GM19238 (cell line): ENCODE data around the gene DCAKD.

Source experiments
- DNase-seq: peaks from one replicate; pipeline ENCODE4 v3.0.0; 2011; ENCODE audit warnings: low spot score; ENCODE audit not compliant: insufficient read length

DCAKD gene

DNA sequence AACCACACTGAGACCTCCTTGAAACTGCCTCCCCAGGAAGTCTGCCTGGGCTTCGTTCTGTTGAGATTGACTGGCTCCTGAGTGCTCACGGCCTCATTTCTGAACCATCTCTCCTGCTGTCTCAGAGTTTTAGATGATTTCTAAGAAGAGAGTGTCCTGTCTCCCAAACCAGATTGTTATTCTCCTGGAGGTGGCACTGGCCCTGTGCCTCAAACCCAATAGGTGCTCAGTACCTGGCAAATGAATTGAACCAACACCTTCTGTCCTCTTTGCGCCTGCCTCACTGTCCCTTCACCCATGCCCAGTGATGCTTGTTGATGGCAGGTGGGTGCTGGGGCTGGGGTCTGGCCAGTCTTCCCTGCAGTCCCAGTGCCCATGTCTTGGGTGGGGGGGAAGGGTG lies 47.0 kb downstream of the DCAKD start:
- DNase-seq = no peak

DNA sequence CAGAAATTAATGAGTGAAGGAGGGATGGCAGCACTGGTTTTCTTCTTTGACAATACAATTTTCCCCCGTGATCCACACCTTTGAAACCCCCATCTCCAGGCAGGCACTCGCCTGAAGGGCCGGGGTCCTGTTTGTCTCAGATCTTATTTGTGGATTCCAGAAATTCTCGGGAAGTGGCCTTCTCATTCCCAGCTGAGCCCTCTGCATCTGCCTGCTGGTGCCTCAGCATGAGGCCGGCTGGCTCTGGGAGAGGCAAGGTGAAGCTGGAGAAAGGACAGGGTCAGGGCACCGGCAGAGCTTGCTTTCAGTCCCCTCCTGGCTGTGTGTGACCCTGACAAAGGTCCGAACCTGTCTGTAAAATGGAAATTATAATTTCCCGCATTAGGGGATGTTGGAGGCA lies 47.6 kb downstream of the DCAKD start:
- DNase-seq = no peak

DNA sequence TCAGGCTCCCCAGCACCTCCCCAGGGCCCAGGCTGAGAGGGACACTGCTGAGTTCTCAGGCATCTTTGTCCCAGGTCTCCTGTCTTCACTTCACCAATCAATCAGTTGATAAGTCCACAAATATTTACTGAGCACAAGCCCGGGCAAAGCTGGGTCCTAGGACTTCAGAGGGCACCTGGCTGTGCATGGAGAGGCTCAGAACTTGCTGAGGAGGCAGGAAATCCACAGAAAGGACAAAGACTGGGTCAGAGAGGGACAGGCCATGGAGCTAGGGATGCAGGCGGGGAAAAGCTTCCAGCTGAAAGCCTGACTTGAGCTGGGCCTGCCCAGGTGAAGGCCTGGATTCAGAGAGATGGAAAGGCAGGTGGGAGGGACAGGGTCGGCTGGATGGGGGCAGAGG lies 50.1 kb downstream of the DCAKD start:
- DNase-seq = no peak

DNA sequence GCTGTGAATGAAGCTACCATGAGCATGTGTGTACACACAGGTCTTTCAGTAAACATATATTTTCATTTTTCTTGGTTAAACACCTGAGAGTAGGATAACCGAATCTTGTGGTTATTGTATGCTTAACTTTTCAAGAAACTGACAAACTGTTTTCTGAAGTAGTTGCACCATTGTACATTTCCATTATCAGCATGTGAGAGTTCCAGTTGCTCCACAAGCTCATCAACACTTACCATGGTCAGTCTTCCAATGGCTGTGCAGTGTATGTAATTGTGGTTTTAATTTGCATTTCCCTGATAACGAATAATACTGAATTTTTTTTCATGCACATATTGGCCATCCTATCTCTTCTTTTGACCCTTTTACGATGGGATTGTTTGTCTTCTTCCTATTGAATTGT lies 52.0 kb downstream of the DCAKD start:
- DNase-seq = no peak

DNA sequence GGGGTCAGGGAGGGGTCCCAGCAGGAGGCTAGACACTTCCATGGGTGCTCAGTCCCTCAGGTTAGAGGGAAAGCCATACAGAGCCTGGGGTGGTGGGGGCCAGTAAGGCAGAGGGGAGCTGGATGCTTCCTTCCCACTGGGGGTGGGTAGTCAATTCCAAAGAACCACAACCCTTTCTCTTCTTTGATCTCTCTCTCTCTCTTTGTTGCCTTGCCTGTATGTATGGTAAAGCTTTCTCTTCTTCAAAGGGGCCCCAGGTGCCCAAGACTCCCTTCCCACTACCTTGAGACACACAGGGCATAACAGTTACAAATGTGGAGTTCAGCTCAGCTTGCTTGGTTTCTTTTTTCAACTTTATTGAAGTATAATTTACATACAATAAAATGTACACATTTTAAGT lies 52.8 kb downstream of the DCAKD start:
- no peak for DNase-seq

DNA sequence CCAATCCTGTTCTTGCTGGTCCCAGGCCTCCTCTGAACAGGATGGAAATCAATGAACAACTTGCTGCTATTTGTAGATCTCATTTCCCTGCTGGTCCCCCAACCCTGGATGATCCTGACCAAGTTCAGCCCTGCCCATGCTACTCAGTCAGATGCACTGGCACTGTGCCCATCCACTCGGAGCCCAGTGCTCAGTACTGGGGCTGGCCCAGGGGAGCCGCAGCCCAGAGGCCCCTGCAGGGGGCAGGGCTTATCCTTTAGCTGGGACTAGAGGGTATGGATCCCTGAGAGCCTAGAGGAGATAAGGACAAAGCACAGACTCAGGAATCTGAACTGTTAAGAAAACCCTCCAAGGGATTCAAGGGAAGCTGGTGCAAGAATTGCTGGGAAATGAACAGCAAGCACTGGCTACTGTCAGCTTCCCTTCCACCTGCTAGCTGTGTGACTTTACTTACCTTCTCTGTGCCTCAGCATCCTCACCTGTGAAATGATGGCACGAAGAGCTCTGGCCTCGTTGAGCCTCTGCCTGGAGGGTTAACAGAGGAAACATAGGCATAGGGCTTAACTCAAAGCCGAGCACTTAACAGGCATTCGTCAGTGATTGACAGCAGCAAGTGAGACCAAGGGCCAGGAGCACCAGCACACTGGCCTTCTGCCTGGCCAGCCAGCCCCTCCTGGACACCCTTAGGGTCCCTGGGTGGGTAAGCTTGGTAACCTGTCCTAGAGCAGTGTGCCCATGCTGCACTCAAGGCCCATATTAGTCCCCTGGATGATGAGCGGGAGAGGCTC lies 53.5 kb downstream of the DCAKD start:
- DNase-seq = no peak

DNA sequence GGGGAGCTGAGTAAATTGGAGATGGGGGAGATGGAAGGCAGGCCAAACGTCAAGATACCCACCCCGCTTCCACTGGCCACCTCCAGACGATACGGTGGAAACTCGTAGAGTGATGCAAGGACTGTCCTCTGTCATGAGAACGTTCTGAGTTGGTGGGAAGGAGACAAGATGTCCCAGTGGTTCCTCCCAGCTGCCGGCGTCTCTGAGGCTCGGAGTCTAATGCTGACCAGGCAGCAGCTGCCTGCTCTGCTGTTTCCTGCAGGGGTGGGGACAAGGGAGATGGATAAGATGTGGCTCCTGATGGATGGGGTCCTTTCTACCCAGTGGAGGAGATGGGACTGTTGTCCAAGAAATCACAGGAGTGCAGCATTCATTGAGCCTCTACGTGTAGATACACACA lies 55.1 kb downstream of the DCAKD start:
- no peak for DNase-seq

DNA sequence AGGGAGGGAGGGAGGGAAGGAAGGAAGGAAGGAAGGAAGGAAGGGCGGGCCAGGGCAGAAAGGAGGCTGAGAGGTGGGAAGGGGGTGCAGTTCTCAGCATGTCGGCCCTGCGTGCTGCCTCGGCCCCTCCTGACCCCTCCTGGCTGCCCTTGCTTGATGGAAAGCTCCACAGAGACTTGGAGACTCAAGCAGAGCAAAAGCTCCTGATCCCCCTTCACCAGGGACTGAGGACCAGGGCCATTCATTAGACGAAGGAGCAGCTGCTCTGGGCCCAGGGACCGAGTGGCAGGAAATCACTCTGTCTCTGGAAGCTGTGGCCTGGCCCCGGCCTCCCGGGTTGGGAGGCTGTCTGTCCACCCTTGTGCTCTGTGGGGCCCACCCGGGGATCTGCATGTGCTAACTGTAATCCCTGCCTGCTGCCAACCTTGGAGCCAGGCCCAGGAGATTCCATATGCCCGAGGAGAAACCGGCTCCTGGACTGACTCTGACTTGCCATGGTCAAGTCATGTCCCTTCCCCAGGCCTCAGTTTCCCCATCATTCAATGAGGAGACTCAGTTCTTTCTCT lies 55.9 kb downstream of the DCAKD start:
- no peak for DNase-seq

DNA sequence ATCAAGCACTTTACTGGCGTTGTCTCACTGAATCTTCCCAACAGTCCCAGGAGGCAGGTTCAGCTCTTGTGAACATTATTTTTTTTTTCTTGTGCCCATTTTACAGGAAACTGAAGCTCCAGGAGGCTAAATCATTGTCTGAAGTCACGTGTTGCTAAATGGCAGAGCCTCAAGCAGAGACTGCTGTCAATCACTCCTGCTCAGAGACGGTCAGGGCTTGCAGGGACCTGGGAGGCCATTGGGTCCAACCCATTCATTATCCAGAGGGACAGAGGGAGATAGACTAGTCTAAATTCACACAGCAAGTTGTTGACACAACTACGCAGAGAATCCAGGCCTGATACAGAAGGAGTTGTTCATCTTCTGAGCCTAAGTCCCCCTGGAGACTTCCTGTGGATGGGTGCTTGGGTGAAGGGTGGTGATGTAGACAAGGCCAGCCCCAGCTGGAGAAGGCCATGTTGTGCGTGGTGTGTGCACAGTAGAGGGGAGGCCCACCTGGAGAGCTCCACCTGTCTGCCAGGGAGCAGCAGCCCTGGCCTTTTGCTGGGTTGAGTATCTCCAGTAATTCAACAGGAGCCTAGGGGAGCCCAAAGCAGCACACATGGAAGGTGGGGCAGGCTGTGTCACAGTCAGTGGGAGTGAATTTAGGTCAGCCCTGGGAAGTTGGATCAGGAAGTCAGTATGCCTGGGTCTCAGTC lies 59.0 kb downstream of the DCAKD start:
- no peak for DNase-seq

DNA sequence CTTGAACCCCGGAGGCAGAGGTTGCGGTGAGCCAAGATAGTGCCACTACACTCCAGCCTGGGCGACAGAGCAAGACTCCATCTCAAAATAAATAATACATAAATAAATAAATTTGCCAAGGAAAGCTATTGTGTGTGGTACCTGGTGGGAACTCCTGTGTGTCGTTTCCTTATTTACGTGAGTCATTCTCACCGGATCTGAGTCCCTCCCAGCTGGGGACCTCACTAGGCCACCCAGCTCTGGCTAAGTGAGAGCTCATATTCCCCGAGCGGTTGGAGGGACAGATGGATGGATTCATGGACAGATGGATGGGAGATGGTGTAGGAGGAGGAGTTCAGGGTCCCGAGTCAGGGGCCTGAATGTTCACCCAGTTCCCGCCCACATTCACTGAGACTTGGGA lies 60.4 kb downstream of the DCAKD start:
- DNase-seq = no peak

DNA sequence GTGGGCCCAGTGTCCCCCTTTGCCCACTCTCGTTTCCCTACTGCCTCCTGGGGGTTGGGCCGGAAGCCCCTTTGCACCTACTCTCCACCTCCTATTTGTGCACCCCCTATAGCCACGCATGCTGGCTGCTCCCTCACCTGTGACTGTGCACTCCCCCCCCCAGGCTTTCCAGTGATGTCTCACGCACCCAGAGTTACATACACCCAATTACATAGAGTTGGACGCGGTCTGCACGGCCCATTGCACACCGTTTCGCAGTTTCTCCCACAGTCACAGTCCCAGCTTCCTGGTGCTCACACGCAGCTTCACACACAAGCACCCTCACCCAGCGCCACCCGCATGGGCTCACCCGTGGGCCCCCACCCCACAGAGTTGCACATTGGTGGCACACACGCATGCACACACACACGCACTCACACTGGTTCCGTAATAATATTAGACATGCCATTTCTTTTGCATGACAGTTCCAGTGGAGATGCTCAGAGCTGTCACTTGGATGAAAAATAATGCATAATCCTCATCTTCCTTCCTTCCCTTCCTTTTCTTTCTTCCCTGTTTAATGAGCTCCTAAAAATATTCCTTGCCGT lies 61.8 kb downstream of the DCAKD start:
- no peak for DNase-seq

DNA sequence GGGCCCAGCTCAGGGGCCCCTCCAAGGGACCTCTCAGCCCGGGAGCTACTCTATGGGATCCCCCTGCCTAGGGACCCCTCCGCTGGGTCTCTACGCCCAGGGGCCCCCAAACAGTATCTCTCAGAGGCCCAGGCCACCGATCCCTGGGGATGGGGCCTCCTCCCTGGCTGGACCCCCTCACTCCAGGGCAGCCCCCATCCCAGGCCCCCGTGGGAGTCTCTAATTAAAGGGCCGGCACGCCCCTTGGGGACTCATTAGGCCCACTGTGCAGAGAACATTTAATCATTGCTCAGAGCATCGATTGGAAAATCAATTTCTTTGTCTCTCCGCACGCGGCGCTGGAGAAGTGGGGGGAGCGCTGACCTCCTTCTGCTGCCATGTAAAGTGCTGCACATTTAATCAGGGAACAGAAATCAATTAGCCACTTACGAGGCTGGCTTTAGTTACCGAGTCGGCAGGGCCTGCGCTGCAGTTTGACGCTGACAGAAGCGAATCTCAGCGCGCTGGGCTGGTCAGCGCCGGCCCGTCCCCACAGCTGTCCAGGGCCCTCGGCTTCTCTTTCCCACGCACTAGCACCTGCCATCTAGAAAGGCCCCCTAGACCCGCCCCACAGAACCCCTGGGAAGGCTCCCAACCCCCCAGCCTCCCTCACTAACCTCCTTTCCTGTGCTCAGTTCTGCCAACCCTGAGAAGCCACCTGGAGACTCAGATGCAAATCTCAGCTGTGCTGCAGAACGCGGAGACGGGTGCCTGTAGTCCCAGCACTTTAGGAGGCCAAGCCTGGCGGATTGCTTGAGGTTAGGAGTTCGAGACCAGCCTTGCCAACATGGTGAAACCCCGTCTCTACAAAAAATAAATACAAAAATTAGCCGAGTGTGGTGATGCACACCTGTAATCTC lies 63.1 kb downstream of the DCAKD start:
- DNase-seq = no peak

DNA sequence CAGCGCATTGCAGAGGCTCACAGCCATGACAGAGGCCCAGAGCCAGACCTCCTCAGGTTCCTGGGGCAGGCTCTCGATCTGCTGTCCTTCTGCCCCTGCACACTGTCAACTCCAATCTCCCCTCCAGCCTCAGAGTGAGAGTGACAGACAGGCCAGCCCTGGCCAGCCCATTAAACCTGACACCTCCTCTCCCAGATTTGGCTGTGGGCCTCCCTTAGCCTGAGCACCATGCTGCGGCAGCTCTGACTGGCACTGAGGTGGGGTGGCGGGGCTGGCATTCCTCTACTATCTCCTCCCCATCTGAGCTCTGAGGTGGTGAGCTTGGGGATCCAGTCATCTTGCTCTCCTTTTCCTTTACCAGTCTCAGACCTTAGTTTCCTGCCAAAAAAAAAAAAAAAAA lies 67.9 kb downstream of the DCAKD start:
- DNase-seq = no peak

DNA sequence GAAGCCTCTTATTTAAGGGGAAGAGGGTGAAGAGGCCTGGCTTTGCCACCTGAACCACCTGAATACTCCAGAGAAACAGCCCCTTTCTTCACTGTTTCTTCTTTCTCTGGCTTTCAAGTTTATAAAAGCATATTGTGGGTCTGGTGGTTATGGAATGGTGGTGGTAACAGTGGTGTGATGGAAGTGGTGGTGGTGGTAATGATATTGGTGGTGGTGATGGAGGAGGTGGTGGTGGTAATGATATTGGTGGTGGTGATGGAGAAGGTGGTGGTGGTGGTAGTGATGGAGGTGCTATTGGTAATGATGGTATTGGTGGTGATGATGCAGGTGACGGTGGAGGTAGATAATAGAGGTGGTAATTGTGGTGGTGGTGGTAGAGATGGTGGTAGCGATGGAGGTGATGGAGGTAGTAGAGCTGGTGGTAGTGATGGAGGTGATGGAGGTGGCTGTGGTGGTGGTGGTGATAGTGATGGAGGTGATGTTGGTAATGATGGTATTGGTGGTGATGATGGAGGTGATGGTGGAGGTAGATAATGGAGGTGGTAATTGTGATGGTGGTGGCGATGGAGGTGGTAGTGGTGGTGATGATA lies 69.2 kb downstream of the DCAKD start:
- DNase-seq = no peak

DNA sequence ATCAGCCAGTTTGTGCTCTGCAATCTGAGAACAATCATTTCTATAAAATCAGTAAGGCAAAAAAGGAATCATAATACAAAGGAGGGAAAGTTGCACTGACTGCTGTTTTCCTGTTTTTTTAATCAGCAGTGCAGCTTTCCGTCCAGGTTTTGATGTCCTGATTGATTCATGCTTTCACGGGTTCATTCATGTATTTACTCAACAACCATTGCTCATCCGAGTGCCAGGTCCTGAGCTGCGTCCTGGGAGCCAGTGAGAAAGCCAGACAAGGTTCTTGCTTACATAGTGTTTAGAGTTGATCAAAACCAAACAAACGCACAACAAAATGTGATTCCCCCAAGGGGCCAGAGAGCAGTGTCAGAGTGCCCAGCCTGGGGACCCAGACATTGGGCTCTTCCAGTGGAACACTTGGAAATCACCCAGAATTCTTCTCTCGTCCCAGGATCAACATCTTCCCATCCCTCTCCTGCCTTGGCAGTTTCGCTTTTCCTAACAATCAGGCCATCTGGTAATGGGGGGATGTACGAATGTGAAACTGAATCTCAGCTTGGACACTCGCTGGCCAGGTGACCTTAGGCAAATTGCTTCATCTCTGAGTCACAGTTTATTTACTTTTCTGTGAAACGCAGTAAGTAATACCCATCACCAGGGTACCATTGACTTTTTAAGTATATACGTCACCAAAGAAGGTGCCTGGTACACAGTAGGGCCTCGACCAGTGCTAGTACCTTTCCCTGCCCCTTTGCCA lies 70.0 kb downstream of the DCAKD start:
- no peak for DNase-seq

DNA sequence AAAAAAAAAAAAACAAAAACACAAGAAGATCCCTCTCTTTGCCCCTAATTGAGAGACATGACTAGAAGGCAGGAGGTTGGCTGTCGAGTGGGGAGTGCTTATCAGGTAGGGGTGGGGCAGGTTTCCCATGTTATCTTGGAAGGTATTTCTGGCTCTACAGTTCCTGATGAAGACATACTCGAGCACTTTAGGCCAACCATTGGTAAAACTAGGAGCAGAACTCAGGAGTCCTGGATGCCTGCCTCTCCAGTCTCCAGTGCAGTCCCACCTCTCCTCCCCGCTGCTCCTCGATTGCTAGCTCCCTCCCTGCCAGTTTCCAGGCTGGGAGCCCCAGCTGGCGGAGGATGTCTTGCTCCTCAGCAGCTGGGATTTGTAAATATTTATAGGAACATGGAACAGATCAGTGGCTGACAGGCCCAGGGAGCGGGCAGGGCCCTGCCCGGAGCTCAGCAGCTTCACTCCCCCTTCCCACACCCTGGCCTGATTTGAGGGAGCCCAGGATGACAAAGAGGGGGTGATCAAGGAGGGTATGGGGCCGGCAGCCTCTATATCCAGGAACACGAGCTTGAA lies 71.9 kb downstream of the DCAKD start:
- no peak for DNase-seq

DNA sequence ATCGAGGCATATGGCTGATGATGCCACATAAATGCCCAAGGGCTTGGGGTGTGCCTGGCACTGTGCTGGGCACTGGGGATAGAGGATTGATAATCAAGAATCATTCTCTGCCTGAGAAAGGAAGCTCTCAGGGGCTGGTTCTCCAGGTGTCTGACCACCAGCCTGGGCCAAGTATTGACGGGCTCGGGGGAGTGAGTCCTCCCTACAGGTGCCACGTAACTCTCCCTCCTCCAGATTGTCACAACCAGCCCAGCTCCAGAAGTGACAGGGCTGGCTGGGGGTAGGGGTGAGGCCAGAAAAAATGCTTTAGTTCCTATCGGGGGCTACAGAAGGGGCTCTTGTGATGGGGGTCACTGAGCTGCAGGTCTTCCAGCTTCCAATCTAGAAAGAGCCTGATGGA lies 72.6 kb downstream of the DCAKD start:
- DNase-seq = no peak

DNA sequence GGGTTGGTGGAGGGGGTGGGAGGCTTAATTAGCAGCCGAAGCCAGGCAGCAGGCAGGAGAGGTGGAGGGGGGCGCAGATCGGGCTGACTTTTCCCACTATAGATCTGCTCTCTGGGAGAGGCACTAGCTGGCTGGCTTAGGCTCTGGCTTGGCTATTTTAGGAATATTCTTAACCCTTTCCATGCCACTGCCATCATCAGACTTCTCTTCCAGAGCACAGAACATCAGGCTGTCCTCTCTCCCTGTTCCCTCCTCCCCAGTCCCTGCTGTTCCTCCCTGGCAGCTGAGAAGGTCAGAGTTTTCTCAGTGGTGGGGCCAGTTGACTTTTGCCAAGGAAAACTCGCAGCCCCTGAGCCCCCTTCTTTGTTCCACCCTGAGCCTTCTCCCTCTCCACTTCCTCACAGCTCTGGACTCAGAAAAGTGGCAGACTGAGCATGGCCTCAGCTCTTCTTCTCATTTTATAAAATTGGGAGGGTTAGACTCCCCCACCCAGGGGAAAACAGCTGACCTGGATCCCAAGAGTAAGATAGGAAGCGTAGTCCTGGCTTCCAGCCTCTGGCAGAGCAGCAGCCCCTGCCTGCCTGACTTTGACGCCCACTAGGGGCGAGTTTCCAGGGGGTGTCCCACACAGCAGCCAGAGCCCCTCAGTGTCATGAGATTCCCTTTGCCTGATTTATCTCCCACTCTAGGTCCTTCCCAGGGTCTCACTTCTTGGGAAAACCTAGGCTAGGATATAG lies 73.5 kb downstream of the DCAKD start:
- DNase-seq = no peak

DNA sequence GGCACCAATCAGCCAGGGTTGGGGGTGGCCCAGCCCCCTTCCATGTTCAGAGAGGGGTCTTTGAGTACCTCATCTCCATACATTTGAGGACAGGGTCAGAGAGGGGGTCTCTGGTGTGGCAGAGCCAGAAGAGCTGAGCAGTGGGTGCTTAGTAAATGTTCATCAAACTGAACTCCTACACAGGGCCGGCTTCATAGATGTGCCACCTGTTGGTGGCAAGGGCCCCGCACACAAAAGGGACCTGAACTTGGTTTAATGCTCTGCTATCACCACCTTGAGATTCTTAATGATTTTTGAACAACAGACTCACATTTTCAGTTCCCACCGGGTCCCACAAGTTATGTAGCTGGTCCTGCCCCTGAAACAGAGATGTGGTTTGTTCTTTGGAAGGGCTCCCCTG lies 74.4 kb downstream of the DCAKD start:
- DNase-seq = no peak
